AG10803 (cell line): ENCODE measurements around the gene HLA-DQB1.
"Not testable (repeated sequence)": the region's sequence is repeated elsewhere in the genome, so short reads cannot be mapped to it uniquely, and the experiment has no call there.

Experiments
- DNase-seq: peaks from one replicate; pipeline ENCODE4 v3.0.0; 2010; ENCODE audit warnings: low read depth
- H3K4me3 ChIP-seq: 2 replicates; pipeline ENCODE4 v1.5.1; 2011; ENCODE audit warnings: mild to moderate bottlenecking, low read length, control low read depth
- CTCF ChIP-seq: conservative IDR thresholded peaks from 2 replicates; pipeline ENCODE4 v1.5.1; 2011; ENCODE audit warnings: mild to moderate bottlenecking, low read length, control low read depth, inconsistent platforms

HLA-DQB1 gene

GRCh38 chr6:32666420-32667300 is at the start of gene HLA-DQB1:
TSS of gene HLA-DQB1 (minus strand) at chr6:32666657. CDS start at chr6:32666607, 50 bp downstream.
- no peak for TF ChIP-seq CTCF

GRCh38 chr6:32713241-32713640 is 46.8 kb upstream of the HLA-DQB1 start:
- H3K4me3 ChIP-seq, result no peak overlapping the region
- DNase-seq, result no peak
- no peak for TF ChIP-seq CTCF

More at GRCh38 chr6:32666420-32667300, at the start of gene HLA-DQB1:
- H3K4me3 ChIP-seq, result no peak within 1 kb of the TSS
- DNase-seq, result no peak

- DNase-seq, result no peak
- TF ChIP-seq CTCF, result no peak
- no peak overlapping the region for H3K4me3 ChIP-seq
Measured at GRCh38 chr6:32709625-32710024, 43.2 kb upstream of the HLA-DQB1 start.

GRCh38 chr6:32705164-32705563 is 38.7 kb upstream of the HLA-DQB1 start:
- H3K4me3 ChIP-seq, DNase-seq: not testable (repeated sequence)

- H3K4me3 ChIP-seq, result no peak overlapping the region
- TF ChIP-seq CTCF, result no peak
- no peak for DNase-seq
Measured at GRCh38 chr6:32703347-32703746, 36.9 kb upstream of the HLA-DQB1 start.

GRCh38 chr6:32700391-32701040 is 34.1 kb upstream of the HLA-DQB1 start:
- no peak overlapping the region for H3K4me3 ChIP-seq
- peak; percentile 63 for DNase-seq
- peak; percentile 73 for TF ChIP-seq CTCF

- TF ChIP-seq CTCF, result no peak
- H3K4me3 ChIP-seq, result no peak overlapping the region
- DNase-seq, result no peak
Measured at GRCh38 chr6:32697031-32697430, 30.6 kb upstream of the HLA-DQB1 start.
